Measurements from ENCODE around the gene SMARCAL1. TPM values are rescaled to one million over a fixed set of nuclear protein-coding genes. Genes with fewer than 3 reads are reported as not detected.

SMARCAL1 gene
- total RNA-seq, 1 donor: 20.3 TPM

GRCh38 chr2:216436383-216436782 is 24.1 kb downstream of the SMARCAL1 start:
- H3K4me3 ChIP-seq (ENCODE audit: low read depth, low read length): no peak overlapping the region
- no peak for TF ChIP-seq CTCF (IDR thresholded peaks at IDR 0.05; ENCODE audit: insufficient read depth, low read depth, low read length)
- DNase-seq (ENCODE audit: low read depth): peak; percentile 26

GRCh38 chr2:216441308-216442010 is 29.2 kb downstream of the SMARCAL1 start:
- DNase-seq (ENCODE audit: low read depth): no peak
- no peak overlapping the region for H3K4me3 ChIP-seq (ENCODE audit: low read depth, low read length)
- TF ChIP-seq CTCF (IDR thresholded peaks at IDR 0.05; ENCODE audit: insufficient read depth, low read depth, low read length): no peak

- no peak overlapping the region for H3K4me3 ChIP-seq (ENCODE audit: low read depth, low read length)
- no peak for DNase-seq (ENCODE audit: low read depth)
- TF ChIP-seq CTCF (IDR thresholded peaks at IDR 0.05; ENCODE audit: insufficient read depth, low read depth, low read length): no peak
Observed at GRCh38 chr2:216445501-216445900, 33.2 kb downstream of the SMARCAL1 start.

- TF ChIP-seq CTCF (IDR thresholded peaks at IDR 0.05; ENCODE audit: insufficient read depth, low read depth, low read length): no peak
- no peak for DNase-seq (ENCODE audit: low read depth)
Observed at GRCh38 chr2:216446343-216446742, 34.1 kb downstream of the SMARCAL1 start.

GRCh38 chr2:216447293-216447692 is 35.0 kb downstream of the SMARCAL1 start:
- H3K4me3 ChIP-seq (ENCODE audit: low read depth, low read length): no peak overlapping the region
- TF ChIP-seq CTCF (IDR thresholded peaks at IDR 0.05; ENCODE audit: insufficient read depth, low read depth, low read length): no peak
- no peak for DNase-seq (ENCODE audit: low read depth)

More at GRCh38 chr2:216446343-216446742, 34.1 kb downstream of the SMARCAL1 start:
- no peak overlapping the region for H3K4me3 ChIP-seq (ENCODE audit: low read depth, low read length)

- H3K4me3 ChIP-seq (ENCODE audit: low read depth, low read length): no peak overlapping the region
- no peak for DNase-seq (ENCODE audit: low read depth)
- no peak for TF ChIP-seq CTCF (IDR thresholded peaks at IDR 0.05; ENCODE audit: insufficient read depth, low read depth, low read length)
Observed at GRCh38 chr2:216448829-216449228, 36.5 kb downstream of the SMARCAL1 start.

- DNase-seq (ENCODE audit: low read depth): no peak
- TF ChIP-seq CTCF (IDR thresholded peaks at IDR 0.05; ENCODE audit: insufficient read depth, low read depth, low read length): no peak
- H3K4me3 ChIP-seq (ENCODE audit: low read depth, low read length): no peak overlapping the region
Observed at GRCh38 chr2:216450346-216450745, 38.1 kb downstream of the SMARCAL1 start.

Data from fibroblast of villous mesenchyme (primary cell).